ENCODE measurements around the gene PIGW.

DNA sequence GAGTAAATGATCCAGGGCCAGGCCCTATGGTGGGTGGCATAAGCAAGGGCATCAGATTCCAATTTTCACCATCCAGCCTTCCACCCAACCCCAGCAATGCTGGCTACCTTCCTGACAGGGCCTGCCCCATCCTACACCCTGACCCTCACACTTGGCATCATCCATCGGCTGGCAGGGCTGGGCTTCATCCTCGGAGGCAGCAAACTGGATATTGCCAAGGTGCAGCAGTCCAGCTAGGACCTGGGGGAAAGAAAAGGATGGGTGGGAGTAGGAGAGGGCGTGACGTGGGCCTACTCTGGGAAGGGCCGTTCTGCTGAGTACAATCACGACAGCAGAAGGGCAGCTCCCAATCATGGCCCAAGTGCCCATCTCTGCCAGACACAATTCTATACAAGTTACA is 23.6 kb upstream of the PIGW start:
- no peak for TF ChIP-seq POLR2A (IDR thresholded peaks at IDR 0.05)
- TF ChIP-seq, protein P1, sequence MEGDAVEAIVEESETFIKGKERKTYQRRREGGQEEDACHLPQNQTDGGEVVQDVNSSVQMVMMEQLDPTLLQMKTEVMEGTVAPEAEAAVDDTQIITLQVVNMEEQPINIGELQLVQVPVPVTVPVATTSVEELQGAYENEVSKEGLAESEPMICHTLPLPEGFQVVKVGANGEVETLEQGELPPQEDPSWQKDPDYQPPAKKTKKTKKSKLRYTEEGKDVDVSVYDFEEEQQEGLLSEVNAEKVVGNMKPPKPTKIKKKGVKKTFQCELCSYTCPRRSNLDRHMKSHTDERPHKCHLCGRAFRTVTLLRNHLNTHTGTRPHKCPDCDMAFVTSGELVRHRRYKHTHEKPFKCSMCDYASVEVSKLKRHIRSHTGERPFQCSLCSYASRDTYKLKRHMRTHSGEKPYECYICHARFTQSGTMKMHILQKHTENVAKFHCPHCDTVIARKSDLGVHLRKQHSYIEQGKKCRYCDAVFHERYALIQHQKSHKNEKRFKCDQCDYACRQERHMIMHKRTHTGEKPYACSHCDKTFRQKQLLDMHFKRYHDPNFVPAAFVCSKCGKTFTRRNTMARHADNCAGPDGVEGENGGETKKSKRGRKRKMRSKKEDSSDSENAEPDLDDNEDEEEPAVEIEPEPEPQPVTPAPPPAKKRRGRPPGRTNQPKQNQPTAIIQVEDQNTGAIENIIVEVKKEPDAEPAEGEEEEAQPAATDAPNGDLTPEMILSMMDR (IDR thresholded peaks at IDR 0.05) = no peak

All from tibial nerve (tissue), 3 donors.